Lung (tissue), 12 donors: Measurements from ENCODE around the gene CBARP. TPM values are rescaled to one million over a fixed set of nuclear protein-coding genes. Genes with fewer than 3 reads are reported as not detected.
A peak's percentile ranks its signal among the peaks of the same experiment; 100 is the strongest.

Source experiments
- ATAC-seq: fragments of 200-7000 bp; cut with Tn5 transposase; one replicate; pipeline ENCODE4 v1.9.1; 2020; ENCODE audit warnings: moderate number of reproducible peaks; ENCODE audit not compliant: insufficient read depth, low FRiP score
- DNase-seq, 3 donors: peaks; one replicate each; pipeline ENCODE4 v3.0.0-alpha.2; 2013 to 2017
- H3K27ac ChIP-seq, 2 donors: one replicate each; pipeline ENCODE4 v1.5.1; 2013; ENCODE audit warnings: mild to moderate bottlenecking in 2 of 2, moderate library complexity in 2 of 2, control low read depth in 1 of 2, inconsistent platforms in 1 of 2, low read depth in 1 of 2, low read length in 1 of 2
- H3K27me3 ChIP-seq, 3 donors: one replicate each; pipeline ENCODE4 v1.5.1; 2013; ENCODE audit warnings: low read length in 2 of 3; ENCODE audit not compliant: control insufficient read depth in 3 of 3, insufficient read depth in 3 of 3
- H3K36me3 ChIP-seq, 4 donors: one replicate each; pipeline ENCODE4 v1.5.1; 2013; ENCODE audit warnings: low read length in 4 of 4, mild to moderate bottlenecking in 1 of 4, moderate library complexity in 1 of 4; ENCODE audit not compliant: control insufficient read depth in 4 of 4, insufficient read depth in 4 of 4
- H3K4me1 ChIP-seq, 5 donors: one replicate each; pipeline ENCODE4 v1.5.1; 2013; ENCODE audit warnings: low read length in 5 of 5, mild to moderate bottlenecking in 2 of 5, moderate library complexity in 1 of 5; ENCODE audit not compliant: control insufficient read depth in 5 of 5, insufficient read depth in 5 of 5
- H3K4me3 ChIP-seq: one replicate; pipeline ENCODE4 v1.5.1; 2013; ENCODE audit warnings: mild to moderate bottlenecking, control low read depth, moderate library complexity
- H3K9ac ChIP-seq, 2 donors: one replicate each; pipeline ENCODE4 v1.5.1; 2013; ENCODE audit warnings: low read length in 2 of 2, control low read depth in 1 of 2; ENCODE audit not compliant: insufficient read depth in 1 of 2
- H3K9me3 ChIP-seq, 4 donors: one replicate each; pipeline ENCODE4 v1.5.1; 2013; ENCODE audit warnings: low read length in 3 of 4, mild to moderate bottlenecking in 1 of 4, moderate library complexity in 1 of 4; ENCODE audit not compliant: control insufficient read depth in 4 of 4, insufficient read depth in 3 of 4
- CTCF ChIP-seq: IDR thresholded peaks from 2 replicates; pipeline ENCODE4 v1.5.1; 2012; ENCODE audit warnings: mild to moderate bottlenecking; ENCODE audit errors: control extremely low read depth, extremely low read depth
- WGBS, 2 donors: extraction: QIAGEN DNeasy Blood & Tissue Kit; methylation state at CpG; one replicate each; pipeline ENCODE4 v1.1.7; 2013; 5-methylcytosine and 5-hydroxymethylcytosine counted together
- polyA plus RNA-seq, 2 donors: library from polyadenylated mRNA; stranded (reverse); fragments of 200-250 nt; gene quantifications; one replicate each; pipeline ENCODE4 v1.2.1, GENCODE V29; 2013
- total RNA-seq, 2 donors: library from RNA; depleted of rRNA in 1 of 2; stranded (reverse); fragments of >200 nt in 1 of 2; gene quantifications; one replicate each; pipeline ENCODE4 v1.2.1, GENCODE V29; 2014 to 2021
- donor health status: control.
- donor health status: control.
- donor health status: Bipolar disorder and iron deficiency.
- donor health status: healthy.
- donor health status: DM: yes; HTN: yes; CAD: no.

Gene CBARP
- total and polyA plus RNA-seq, 4 donors: 0.23 to 0.83 (median 0.59) TPM

- no peak overlapping the region for H3K9ac ChIP-seq
- TF ChIP-seq CTCF: no peak
Observed at GRCh38 chr19:1268226-1269064, 30.6 kb upstream of the CBARP start.

GRCh38 chr19:1267477-1268225, 29.8 kb upstream of the CBARP start:
- WGBS, 2 donors: 30 to 33% methylated on average over 34 to 35 of the region's 35 CpGs
- H3K27me3 ChIP-seq: no peaks in the 10 kb centered on the region
- no peaks in the 10 kb centered on the region for H3K9me3 ChIP-seq
- H3K36me3 ChIP-seq: peaks cover 4 to 27% (median 19%) of the 10 kb centered on the region in 4 donors
- DNase-seq: no peak
- H3K27ac ChIP-seq: no peak overlapping the region
- H3K4me1 ChIP-seq: peaks cover 17 to 63% (median 37%) of the 10 kb centered on the region in 5 donors
- TF ChIP-seq CTCF: no peak
- ATAC-seq: no peak
- no peak overlapping the region for H3K9ac ChIP-seq
- H3K4me3 ChIP-seq: no peak overlapping the region

More at GRCh38 chr19:1268226-1269064, 30.6 kb upstream of the CBARP start:
- 53 to 54% methylated on average over 37 to 40 of the region's 40 CpGs for WGBS, 2 donors
- no peak for ATAC-seq
- DNase-seq: no peak
- no peaks in the 10 kb centered on the region for H3K27me3 ChIP-seq
- H3K36me3 ChIP-seq: peaks cover 10 to 34% (median 27%) of the 10 kb centered on the region in 4 donors
- H3K4me1 ChIP-seq: peaks cover 17 to 55% (median 34%) of the 10 kb centered on the region in 5 donors
- H3K27ac ChIP-seq: peak overlapping the region; percentile 58 to 62
- no peaks in the 10 kb centered on the region for H3K9me3 ChIP-seq
- no peak overlapping the region for H3K4me3 ChIP-seq

GRCh38 chr19:1266916-1267476, 29.2 kb upstream of the CBARP start:
- DNase-seq: peak; percentile 65 to 84 (median 71)
- peaks cover 0 to 20% (median 14%) of the 10 kb centered on the region in 4 donors for H3K36me3 ChIP-seq

More at GRCh38 chr19:1266916-1267476, 29.2 kb upstream of the CBARP start:
- WGBS, 2 donors: 1% methylated on average over 53 to 59 of the region's 59 CpGs
- TF ChIP-seq CTCF: peak; percentile 95
- ATAC-seq: peak; percentile 21
- Histone ChIP-seq H3K4me1 (peaks cover 17 to 70% (median 41%) of the 10 kb centered on the region in 5 donors), H3K27me3 (no peaks in the 10 kb centered on the region), H3K27ac (peak overlapping the region; percentile 77 to 90), H3K4me3 (peak overlapping the region; percentile 22), H3K9ac (no peak overlapping the region), H3K9me3 (no peaks in the 10 kb centered on the region)
